Activated CD4-positive, alpha-beta T cell treated with anti-CD3 and anti-CD28 coated beads for 36 hours (primary cell): ENCODE data around the gene DPH6. TPM values are rescaled to one million over a fixed set of nuclear protein-coding genes. Genes with fewer than 3 reads are reported as not detected.

Experiments
- ATAC-seq: fragments of 200-7000 bp; cut with Tn5 transposase; one replicate; pipeline ENCODE4 v1.10.0; 2021; ENCODE audit warnings: mild to moderate bottlenecking, moderate library complexity
- CTCF ChIA-PET: fragments of 350-600 bp; sonication (Branson Sonifier 250); formaldehyde crosslinking; loops from one replicate; lab custom pipeline; 2021; ENCODE audit warnings: antibody characterized with exemption; lab: Charles Lee
- POLR2A ChIA-PET: fragments of 350-600 bp; sonication (Branson Sonifier 250); formaldehyde crosslinking; loops from one replicate; lab custom pipeline; 2021; ENCODE audit warnings: antibody characterized with exemption, inconsistent platforms; lab: Charles Lee
- DNase-seq: peaks from one replicate; pipeline ENCODE4 v3.0.0-alpha.2; 2020
- H3K27ac Mint-ChIP-seq: one replicate; pipeline ENCODE4 v1.8.0; 2021; ENCODE audit warnings: mixed read lengths
- H3K27me3 Mint-ChIP-seq: one replicate; pipeline ENCODE4 v1.8.0; 2021; ENCODE audit warnings: mixed read lengths
- H3K36me3 Mint-ChIP-seq: one replicate; pipeline ENCODE4 v1.8.0; 2021; ENCODE audit warnings: low read depth, mixed read lengths
- H3K4me1 Mint-ChIP-seq: one replicate; pipeline ENCODE4 v1.8.0; 2021; ENCODE audit warnings: mixed read lengths
- H3K4me3 Mint-ChIP-seq: one replicate; pipeline ENCODE4 v1.8.0; 2021; ENCODE audit warnings: mild to moderate bottlenecking, moderate library complexity, mixed read lengths
- H3K9me3 Mint-ChIP-seq: one replicate; pipeline ENCODE4 v1.8.0; 2021; ENCODE audit warnings: low read depth, mixed read lengths
- intact Hi-C, 2 experiments: fragments of 100-400 bp; cut with DNase I in 1 of 2; cut with micrococcal nuclease in 1 of 2; formaldehyde crosslinking; loops; one replicate each; pipeline versions ENCODE4 v1.14.2 to v1.15.1; 2022 to 2024; cut with DNase I, micrococcal nuclease
- total RNA-seq, 2 experiments: library from RNA; stranded (reverse); gene quantifications; one replicate each; pipeline ENCODE4 v1.2.3, GENCODE V29; 2021

Gene DPH6
- total RNA-seq, 2 experiments from 2014 or later, result 8.1 to 14.0 TPM

- ChIA-PET CTCF (no interaction called here), POLR2A (no interaction called here)
- Mint-ChIP-seq H3K27ac (no peak overlapping the region), H3K9me3 (no peaks in the 10 kb centered on the region), H3K4me3 (no peak overlapping the region), H3K27me3 (no peaks in the 10 kb centered on the region), H3K36me3 (peaks cover 4% of the 10 kb centered on the region), H3K4me1 (peaks cover 14% of the 10 kb centered on the region)
- intact Hi-C loops, result loop anchor here in 1 of 2 experiments (10.0 kb wide), 1 partner anchor 1325 kb away; the partner anchor contains the start of gene KATNBL1
- no peak for DNase-seq
- no peak for ATAC-seq
Observed at GRCh38 chr15:35540021-35540420, 5.9 kb downstream of the DPH6 start.

DNA sequence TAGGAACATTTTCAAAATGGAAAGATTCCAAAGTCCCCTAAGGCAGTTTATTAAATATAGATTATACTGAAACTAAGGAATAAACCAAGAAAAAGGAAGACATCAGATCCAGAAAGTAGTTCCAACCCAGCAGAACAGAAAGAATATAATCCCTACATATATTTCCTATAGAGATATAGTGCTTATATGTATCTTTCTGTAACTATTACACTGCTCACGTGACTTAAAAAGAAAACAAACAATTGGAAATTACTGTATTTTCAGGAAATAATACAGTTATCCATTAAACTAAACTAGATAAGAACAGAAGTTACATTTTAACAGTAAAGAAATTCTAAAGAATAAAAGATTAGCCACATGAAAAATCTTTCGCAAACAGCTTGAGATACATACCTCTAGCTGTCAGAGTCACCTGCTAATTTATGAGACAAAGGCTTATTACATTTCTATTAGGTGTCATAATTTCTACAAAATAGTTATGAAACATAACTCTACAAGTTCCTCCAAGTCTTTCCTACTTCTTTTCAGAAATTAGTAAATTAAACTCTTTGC lies 10.5 kb downstream of the DPH6 start:
- peaks cover 7% of the 10 kb centered on the region for H3K4me1 Mint-ChIP-seq
- no peak overlapping the region for H3K4me3 Mint-ChIP-seq
- ATAC-seq (no peak), DNase-seq (no peak)
- peaks cover 28% of the 10 kb centered on the region for H3K36me3 Mint-ChIP-seq
- intact Hi-C loops, result no loop called here
- POLR2A ChIA-PET, result no interaction called here
- no peaks in the 10 kb centered on the region for H3K27me3 Mint-ChIP-seq
- CTCF ChIA-PET, result no interaction called here
- H3K9me3 Mint-ChIP-seq, result no peaks in the 10 kb centered on the region
- H3K27ac Mint-ChIP-seq, result no peak overlapping the region

DNA sequence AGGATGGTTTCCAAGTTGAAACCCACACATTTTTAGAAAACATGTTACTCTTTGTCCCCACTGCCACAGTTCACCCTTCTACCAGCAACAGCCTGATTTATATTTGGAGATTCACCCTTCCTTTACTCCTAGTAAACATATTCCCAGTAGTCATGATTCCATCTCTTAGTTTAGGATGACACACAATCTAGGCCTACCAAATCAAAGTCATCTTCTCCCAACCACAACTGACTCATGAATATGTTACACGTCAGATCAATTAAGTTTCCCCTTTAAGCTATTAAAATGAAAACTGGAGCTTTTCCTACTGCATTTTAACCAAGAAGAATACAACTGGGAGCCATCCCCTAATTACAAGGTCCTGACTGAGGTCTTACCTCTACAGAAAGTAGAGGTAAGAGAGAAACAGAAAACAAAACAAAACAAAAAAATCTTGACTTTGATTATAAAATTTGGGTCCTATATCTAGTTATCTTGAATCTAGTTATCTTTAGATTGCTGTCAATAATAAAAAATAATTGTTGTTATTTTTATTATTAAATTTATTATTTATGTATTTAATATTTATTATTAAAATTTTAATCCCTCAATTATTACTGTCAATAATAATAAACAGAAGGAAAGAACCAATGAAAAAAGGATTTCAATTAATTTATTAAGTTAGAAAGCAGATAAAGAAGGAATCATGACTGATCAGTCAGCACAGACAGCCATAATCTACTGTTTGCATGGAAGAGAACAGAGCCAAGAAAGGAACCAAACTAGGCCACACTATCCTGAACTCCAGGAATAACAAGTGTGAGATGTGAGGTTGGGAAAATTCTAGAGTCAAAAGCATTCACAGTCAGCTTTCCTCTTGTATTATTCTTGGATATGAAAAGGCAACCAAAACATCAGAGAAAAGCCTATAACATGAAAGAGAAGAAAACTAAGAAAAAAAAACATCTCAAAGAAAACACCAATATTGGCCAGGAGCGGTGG lies 12.5 kb downstream of the DPH6 start:
- H3K27me3 Mint-ChIP-seq, result no peaks in the 10 kb centered on the region
- H3K27ac Mint-ChIP-seq, result no peak overlapping the region
- intact Hi-C loops, result no loop called here
- ATAC-seq (no peak), DNase-seq (no peak)
- POLR2A ChIA-PET, result no interaction called here
- H3K4me1 Mint-ChIP-seq, result peaks cover 7% of the 10 kb centered on the region
- H3K9me3 Mint-ChIP-seq, result no peaks in the 10 kb centered on the region
- no peak overlapping the region for H3K4me3 Mint-ChIP-seq
- H3K36me3 Mint-ChIP-seq, result peaks cover 43% of the 10 kb centered on the region
- CTCF ChIA-PET, result no interaction called here

GRCh38 chr15:35530698-35531097 lies 15.3 kb downstream of the DPH6 start:
- ChIA-PET POLR2A (no interaction called here), CTCF (no interaction called here)
- Mint-ChIP-seq H3K4me3 (no peak overlapping the region), H3K9me3 (no peaks in the 10 kb centered on the region), H3K36me3 (peaks cover 49% of the 10 kb centered on the region), H3K4me1 (peaks cover 7% of the 10 kb centered on the region), H3K27ac (no peak overlapping the region), H3K27me3 (no peaks in the 10 kb centered on the region)
- intact Hi-C loops, result no loop called here
- ATAC-seq (no peak), DNase-seq (no peak)

GRCh38 chr15:35529784-35530183 lies 16.2 kb downstream of the DPH6 start:
- Mint-ChIP-seq H3K9me3 (no peaks in the 10 kb centered on the region), H3K4me3 (no peak overlapping the region), H3K27me3 (no peaks in the 10 kb centered on the region), H3K4me1 (peaks cover 5% of the 10 kb centered on the region), H3K27ac (no peak overlapping the region), H3K36me3 (peaks cover 47% of the 10 kb centered on the region)
- no peak for ATAC-seq
- intact Hi-C loops, result no loop called here
- DNase-seq, result no peak
- CTCF ChIA-PET, result no interaction called here
- POLR2A ChIA-PET, result no interaction called here

GRCh38 chr15:35522061-35522460 lies 23.9 kb downstream of the DPH6 start:
- CTCF ChIA-PET, result no interaction called here
- H3K9me3 Mint-ChIP-seq, result no peaks in the 10 kb centered on the region

DNA sequence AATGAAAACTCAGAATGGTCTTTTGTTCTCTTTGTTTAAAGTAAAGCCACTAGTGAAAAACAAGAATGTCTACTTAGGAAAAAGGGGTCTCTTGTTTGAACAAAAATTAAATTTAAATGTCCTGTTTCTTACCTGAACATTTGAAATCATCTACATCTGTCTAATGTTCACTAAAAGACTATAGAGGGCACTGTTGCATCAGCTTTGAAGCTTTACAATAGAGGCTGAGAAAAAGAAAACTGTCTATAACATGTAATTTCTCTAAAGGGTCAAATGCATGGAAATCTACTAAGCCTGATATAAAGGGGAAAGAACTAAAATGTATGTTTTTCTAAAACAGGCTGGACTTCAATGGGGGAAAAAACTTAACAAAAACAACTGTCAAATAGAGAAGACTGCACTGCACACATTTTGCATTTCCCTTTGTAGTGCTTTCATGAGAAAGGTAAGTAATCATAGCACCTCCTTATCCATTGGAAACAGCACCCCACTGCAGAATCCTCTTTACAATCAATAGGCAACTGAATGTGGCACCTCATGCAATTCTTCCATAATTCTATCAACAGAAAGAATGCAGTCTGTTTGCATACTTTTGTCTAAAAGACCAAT lies 26.3 kb downstream of the DPH6 start:
- no peaks in the 10 kb centered on the region for H3K9me3 Mint-ChIP-seq
- H3K27ac Mint-ChIP-seq, result no peak overlapping the region
- peak; percentile 65 for ATAC-seq
- H3K27me3 Mint-ChIP-seq, result no peaks in the 10 kb centered on the region
- no peak for DNase-seq
- H3K36me3 Mint-ChIP-seq, result peaks cover 3% of the 10 kb centered on the region
- CTCF ChIA-PET, result interaction anchor here (0.6 to 2.3 kb wide), 3 partner anchors 8 to 1331 kb away, joined by 3 to 7 read pairs (median 4); no protein-coding TSS in a partner anchor
- peaks cover 4% of the 10 kb centered on the region for H3K4me1 Mint-ChIP-seq
- POLR2A ChIA-PET, result no interaction called here
- no peak overlapping the region for H3K4me3 Mint-ChIP-seq
- intact Hi-C loops, result loop anchor here in 1 of 2 experiments (5.0 kb wide), 3 partner anchors 233 to 1363 kb away; no protein-coding TSS in a partner anchor

More at GRCh38 chr15:35522061-35522460, 23.9 kb downstream of the DPH6 start:
- Mint-ChIP-seq H3K27ac (no peak overlapping the region), H3K4me3 (no peak overlapping the region), H3K4me1 (peaks cover 6% of the 10 kb centered on the region), H3K27me3 (no peaks in the 10 kb centered on the region), H3K36me3 (peaks cover 5% of the 10 kb centered on the region)
- intact Hi-C loops, result no loop called here
- no peak for DNase-seq
- ATAC-seq, result no peak
- POLR2A ChIA-PET, result no interaction called here

DNA sequence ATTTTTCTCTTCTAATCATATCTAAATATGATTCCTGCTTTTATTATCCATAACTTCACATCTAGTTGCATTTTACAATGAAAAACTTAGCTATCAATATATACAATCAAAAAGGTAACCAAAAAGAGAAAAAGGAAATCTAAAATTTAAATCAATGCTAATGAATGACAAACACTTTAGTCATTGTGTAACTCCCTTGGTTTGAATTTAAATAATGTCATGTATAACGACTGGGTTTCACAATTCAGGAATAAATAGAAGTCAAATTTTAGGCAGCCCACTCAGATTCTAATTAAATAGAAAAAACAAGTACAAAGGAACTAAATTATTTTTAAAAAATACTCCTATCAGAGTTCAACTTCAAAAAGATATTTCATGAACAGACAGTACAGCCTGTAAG lies 26.9 kb downstream of the DPH6 start:
- no peaks in the 10 kb centered on the region for H3K9me3 Mint-ChIP-seq
- intact Hi-C loops, result loop anchor here in 1 of 2 experiments (5.0 kb wide), 3 partner anchors 233 to 1363 kb away; no protein-coding TSS in a partner anchor

GRCh38 chr15:35514759-35515158 lies 31.2 kb downstream of the DPH6 start:
- POLR2A ChIA-PET, result no interaction called here
- no peak overlapping the region for H3K27ac Mint-ChIP-seq
- CTCF ChIA-PET, result no interaction called here
- no peaks in the 10 kb centered on the region for H3K9me3 Mint-ChIP-seq
- ATAC-seq, result no peak
- intact Hi-C loops, result loop anchor here in 1 of 2 experiments (5.0 kb wide), 3 partner anchors 238 to 1368 kb away; no protein-coding TSS in a partner anchor
- no peak for DNase-seq
- no peak overlapping the region for H3K4me3 Mint-ChIP-seq
- no peaks in the 10 kb centered on the region for H3K4me1 Mint-ChIP-seq
- H3K36me3 Mint-ChIP-seq, result peaks cover 3% of the 10 kb centered on the region
- H3K27me3 Mint-ChIP-seq, result no peaks in the 10 kb centered on the region

More for the DNA sequence above, 26.9 kb downstream of the DPH6 start:
- POLR2A ChIA-PET, result no interaction called here
- ATAC-seq (no peak), DNase-seq (no peak)
- H3K36me3 Mint-ChIP-seq, result peaks cover 3% of the 10 kb centered on the region
- CTCF ChIA-PET, result interaction anchor here (0.6 to 2.3 kb wide), 2 partner anchors 232 to 1332 kb away, joined by 3 to 7 read pairs; no protein-coding TSS in a partner anchor
- no peak overlapping the region for H3K4me3 Mint-ChIP-seq
- peaks cover 3% of the 10 kb centered on the region for H3K4me1 Mint-ChIP-seq
- no peaks in the 10 kb centered on the region for H3K27me3 Mint-ChIP-seq
- H3K27ac Mint-ChIP-seq, result no peak overlapping the region

- no peaks in the 10 kb centered on the region for H3K9me3 Mint-ChIP-seq
- ChIA-PET CTCF (no interaction called here), POLR2A (no interaction called here)
- no peak overlapping the region for H3K27ac Mint-ChIP-seq
- ATAC-seq, result no peak
- DNase-seq, result no peak
- H3K36me3 Mint-ChIP-seq, result no peaks in the 10 kb centered on the region
- H3K27me3 Mint-ChIP-seq, result no peaks in the 10 kb centered on the region
- no peak overlapping the region for H3K4me3 Mint-ChIP-seq
- intact Hi-C loops, result no loop called here
- H3K4me1 Mint-ChIP-seq, result no peaks in the 10 kb centered on the region
Observed at GRCh38 chr15:35507932-35508638, 37.9 kb downstream of the DPH6 start.
